ENCODE results near the gene LYPD5.
A peak's percentile ranks its signal among the peaks of the same experiment; 100 is the strongest.

- no peak for TF ChIP-seq CTCF (IDR thresholded peaks at IDR 0.05)
- TF ChIP-seq POLR2A (IDR thresholded peaks at IDR 0.05), result peak; percentile 81
Observed at GRCh38 chr19:43754503-43755255, 47.6 kb downstream of the LYPD5 start, which contains the start of gene SMG9.

Data from right lobe of liver (tissue), 4 donors.